ENCODE results near the gene TAS2R16.

Gene TAS2R16

DNA sequence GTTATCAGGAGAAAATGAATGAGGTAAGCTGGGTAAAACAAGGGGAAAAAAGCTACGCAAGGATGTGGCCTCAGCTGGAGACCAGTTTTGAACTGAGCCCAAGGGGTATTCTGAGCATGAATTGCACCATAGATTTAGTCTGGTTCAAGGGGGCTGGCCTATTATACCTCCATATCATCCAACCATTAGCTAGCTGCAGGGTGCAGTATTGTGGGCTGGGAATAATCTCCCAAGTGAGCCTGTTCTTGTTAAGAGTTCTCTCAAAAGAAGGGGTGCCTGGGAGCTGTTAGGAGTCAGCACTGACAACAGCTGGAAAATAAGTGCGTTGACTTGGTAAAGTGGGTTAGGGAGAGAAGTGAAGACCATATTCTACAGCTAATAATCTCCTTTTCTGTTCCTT, 8.0 kb downstream of the TAS2R16 start:
- no peaks in the 10 kb centered on the region for H3F3A ChIP-seq (ENCODE audit: low read depth)
- H3K4me3 ChIP-seq (ENCODE audit: low read length, poor library complexity, severe bottlenecking) = no peak overlapping the region
- H3K36me3 ChIP-seq (ENCODE audit: insufficient read depth, low read length) = no peaks in the 10 kb centered on the region
- no peaks in the 10 kb centered on the region for H3K9me2 ChIP-seq (replicated peaks; ENCODE audit: low read depth, low read length)
- H3K4me2 ChIP-seq (ENCODE audit: low read depth, low read length, poor library complexity, severe bottlenecking) = no peak overlapping the region
- H3K27me3 ChIP-seq (ENCODE audit: insufficient read depth, low read length, poor library complexity, severe bottlenecking) = no peaks in the 10 kb centered on the region
- H2AFZ ChIP-seq (ENCODE audit: low read length) = no peak overlapping the region
- H3K9me3 ChIP-seq (ENCODE audit: insufficient read depth, low read depth, low read length) = no peaks in the 10 kb centered on the region
- no peaks in the 10 kb centered on the region for H3K4me1 ChIP-seq (ENCODE audit: insufficient read depth, low read length, poor library complexity, severe bottlenecking)
- H4K20me1 ChIP-seq (ENCODE audit: insufficient read depth, low read length, poor library complexity, severe bottlenecking) = no peaks in the 10 kb centered on the region
- no peak overlapping the region for H3K9ac ChIP-seq (ENCODE audit: low read depth, low read length, poor library complexity, severe bottlenecking)
- no peaks in the 10 kb centered on the region for H3K79me2 ChIP-seq (ENCODE audit: insufficient read depth, low read length)
- TF ChIP-seq EZH2phosphoT487 (IDR thresholded peaks at IDR 0.05; ENCODE audit: borderline replicate concordance) = no peak
- TF ChIP-seq, protein P1, sequence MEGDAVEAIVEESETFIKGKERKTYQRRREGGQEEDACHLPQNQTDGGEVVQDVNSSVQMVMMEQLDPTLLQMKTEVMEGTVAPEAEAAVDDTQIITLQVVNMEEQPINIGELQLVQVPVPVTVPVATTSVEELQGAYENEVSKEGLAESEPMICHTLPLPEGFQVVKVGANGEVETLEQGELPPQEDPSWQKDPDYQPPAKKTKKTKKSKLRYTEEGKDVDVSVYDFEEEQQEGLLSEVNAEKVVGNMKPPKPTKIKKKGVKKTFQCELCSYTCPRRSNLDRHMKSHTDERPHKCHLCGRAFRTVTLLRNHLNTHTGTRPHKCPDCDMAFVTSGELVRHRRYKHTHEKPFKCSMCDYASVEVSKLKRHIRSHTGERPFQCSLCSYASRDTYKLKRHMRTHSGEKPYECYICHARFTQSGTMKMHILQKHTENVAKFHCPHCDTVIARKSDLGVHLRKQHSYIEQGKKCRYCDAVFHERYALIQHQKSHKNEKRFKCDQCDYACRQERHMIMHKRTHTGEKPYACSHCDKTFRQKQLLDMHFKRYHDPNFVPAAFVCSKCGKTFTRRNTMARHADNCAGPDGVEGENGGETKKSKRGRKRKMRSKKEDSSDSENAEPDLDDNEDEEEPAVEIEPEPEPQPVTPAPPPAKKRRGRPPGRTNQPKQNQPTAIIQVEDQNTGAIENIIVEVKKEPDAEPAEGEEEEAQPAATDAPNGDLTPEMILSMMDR (conservative IDR thresholded peaks at IDR 0.05; ENCODE audit: low read length) = no peak

DNA sequence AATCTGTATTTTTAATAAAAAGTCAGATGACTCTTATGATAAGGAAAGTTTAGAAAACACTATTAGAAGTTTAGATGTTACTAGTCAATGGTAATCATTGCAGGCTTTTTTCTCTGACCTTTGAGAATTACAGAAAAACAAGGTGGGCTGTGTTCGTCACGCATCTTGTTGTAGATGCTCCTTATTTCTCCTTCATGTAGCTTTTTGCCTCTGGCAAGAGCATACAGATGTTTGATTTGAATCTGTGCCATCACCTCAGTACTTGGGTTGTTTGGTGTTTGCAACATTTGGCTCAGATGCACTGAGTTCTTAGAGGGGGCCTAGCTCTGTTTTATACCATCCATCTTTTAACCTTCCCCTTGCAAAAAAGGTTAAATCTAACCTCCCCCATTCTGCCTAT, 11.5 kb downstream of the TAS2R16 start:
- no peaks in the 10 kb centered on the region for H3K36me3 ChIP-seq (ENCODE audit: insufficient read depth, low read length)
- H3K27me3 ChIP-seq (ENCODE audit: insufficient read depth, low read length, poor library complexity, severe bottlenecking) = no peaks in the 10 kb centered on the region
- no peak overlapping the region for H3K4me2 ChIP-seq (ENCODE audit: low read depth, low read length, poor library complexity, severe bottlenecking)
- no peaks in the 10 kb centered on the region for H4K20me1 ChIP-seq (ENCODE audit: insufficient read depth, low read length, poor library complexity, severe bottlenecking)
- no peak overlapping the region for H3K9ac ChIP-seq (ENCODE audit: low read depth, low read length, poor library complexity, severe bottlenecking)
- H3F3A ChIP-seq (ENCODE audit: low read depth) = no peaks in the 10 kb centered on the region
- H2AFZ ChIP-seq (ENCODE audit: low read length) = no peak overlapping the region
- no peaks in the 10 kb centered on the region for H3K9me3 ChIP-seq (ENCODE audit: insufficient read depth, low read depth, low read length)
- no peaks in the 10 kb centered on the region for H3K9me2 ChIP-seq (replicated peaks; ENCODE audit: low read depth, low read length)
- no peaks in the 10 kb centered on the region for H3K79me2 ChIP-seq (ENCODE audit: insufficient read depth, low read length)
- TF ChIP-seq, protein P1 (conservative IDR thresholded peaks at IDR 0.05; ENCODE audit: low read length) = no peak
- TF ChIP-seq EZH2phosphoT487 (IDR thresholded peaks at IDR 0.05; ENCODE audit: borderline replicate concordance) = no peak
- no peaks in the 10 kb centered on the region for H3K4me1 ChIP-seq (ENCODE audit: insufficient read depth, low read length, poor library complexity, severe bottlenecking)
- H3K4me3 ChIP-seq (ENCODE audit: low read length, poor library complexity, severe bottlenecking) = no peak overlapping the region

DNA sequence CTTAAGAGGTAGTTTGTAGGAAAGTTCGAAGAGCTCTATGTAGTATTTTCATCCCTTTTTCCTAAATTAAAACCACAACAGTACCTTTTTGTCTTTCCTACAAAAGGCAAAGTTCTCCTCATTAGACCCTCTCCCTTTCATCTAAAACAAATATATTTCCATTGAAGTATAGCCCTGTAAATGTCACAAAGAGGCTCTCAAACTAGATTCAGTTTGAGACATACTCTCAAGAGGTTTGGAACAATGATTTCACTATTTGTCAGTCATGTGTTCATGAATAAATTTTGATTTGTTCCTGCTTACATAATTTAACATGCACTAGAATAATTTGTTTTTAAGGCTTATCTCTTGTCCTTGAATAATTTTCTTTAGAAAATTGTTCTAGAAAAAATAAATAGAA, 12.2 kb downstream of the TAS2R16 start:
- no peaks in the 10 kb centered on the region for H3K9me3 ChIP-seq (ENCODE audit: insufficient read depth, low read depth, low read length)
- H3K27me3 ChIP-seq (ENCODE audit: insufficient read depth, low read length, poor library complexity, severe bottlenecking) = no peaks in the 10 kb centered on the region

More for the DNA sequence above, 12.2 kb downstream of the TAS2R16 start:
- no peaks in the 10 kb centered on the region for H4K20me1 ChIP-seq (ENCODE audit: insufficient read depth, low read length, poor library complexity, severe bottlenecking)
- H3K9ac ChIP-seq (ENCODE audit: low read depth, low read length, poor library complexity, severe bottlenecking) = no peak overlapping the region
- no peaks in the 10 kb centered on the region for H3K79me2 ChIP-seq (ENCODE audit: insufficient read depth, low read length)
- H3K4me2 ChIP-seq (ENCODE audit: low read depth, low read length, poor library complexity, severe bottlenecking) = no peak overlapping the region
- no peaks in the 10 kb centered on the region for H3K9me2 ChIP-seq (replicated peaks; ENCODE audit: low read depth, low read length)
- no peaks in the 10 kb centered on the region for H3K4me1 ChIP-seq (ENCODE audit: insufficient read depth, low read length, poor library complexity, severe bottlenecking)
- no peak for TF ChIP-seq EZH2phosphoT487 (IDR thresholded peaks at IDR 0.05; ENCODE audit: borderline replicate concordance)
- TF ChIP-seq, protein P1 (conservative IDR thresholded peaks at IDR 0.05; ENCODE audit: low read length) = no peak
- no peak overlapping the region for H3K4me3 ChIP-seq (ENCODE audit: low read length, poor library complexity, severe bottlenecking)
- H3K36me3 ChIP-seq (ENCODE audit: insufficient read depth, low read length) = no peaks in the 10 kb centered on the region
- no peak overlapping the region for H2AFZ ChIP-seq (ENCODE audit: low read length)
- no peaks in the 10 kb centered on the region for H3F3A ChIP-seq (ENCODE audit: low read depth)
